Caco-2 (cell line): ENCODE results near the gene ATG7. TPM values are rescaled to one million over a fixed set of nuclear protein-coding genes. Genes with fewer than 3 reads are reported as not detected.

Experiments
- BruUV-seq: library from RNA; stranded (reverse); fragments of 400-500 nt; replicated peaks from 2 replicates; lab custom pipeline; 2021; lab: Mats Ljungman, UMichigan
- CTCF ChIA-PET: fragments of 300-600 bp; sonication (Branson Sonifier 250); formaldehyde crosslinking; loops from one replicate; lab custom pipeline; 2022; ENCODE audit warnings: antibody characterized with exemption; lab: Charles Lee
- POLR2A ChIA-PET: fragments of 300-600 bp; sonication (Branson Sonifier 250); formaldehyde crosslinking; loops from one replicate; lab custom pipeline; 2022; ENCODE audit warnings: antibody characterized with exemption; lab: Charles Lee
- DNase-seq, 2 experiments: peaks; one replicate each; pipeline versions ENCODE4 v3.0.0 to v3.0.0-alpha.2; 2020 to 2022
- H3K27me3 ChIP-seq: replicated peaks from 2 replicates; pipeline ENCODE4 v1.6.0; 2011; ENCODE audit warnings: low read length; ENCODE audit not compliant: control insufficient read depth, insufficient read depth
- H3K36me3 ChIP-seq: 2 replicates; pipeline ENCODE4 v1.5.1; 2011; ENCODE audit warnings: low read length; ENCODE audit not compliant: control insufficient read depth, insufficient read depth
- H3K4me1 ChIP-seq: fragments of 250-450 bp; sonication (Bioruptor Pico); 2 replicates; pipeline ENCODE4 v1.5.1; 2020; ENCODE audit warnings: mild to moderate bottlenecking
- H3K4me3 ChIP-seq: 2 replicates; pipeline ENCODE4 v1.5.1; 2011; ENCODE audit warnings: low read depth, mild to moderate bottlenecking, control low read depth, low read length
- H3K9me3 ChIP-seq: fragments of 250-450 bp; sonication (Bioruptor Pico); 2 replicates; pipeline ENCODE4 v1.5.1; 2020; ENCODE audit warnings: mild to moderate bottlenecking, moderate library complexity
- H3K27ac Mint-ChIP-seq: one replicate; pipeline ENCODE4 v1.8.0; 2022; ENCODE audit warnings: mixed read lengths; ENCODE audit not compliant: unreplicated experiment
- H3K27me3 Mint-ChIP-seq: one replicate; pipeline ENCODE4 v1.8.0; 2022; ENCODE audit warnings: mixed read lengths; ENCODE audit not compliant: insufficient read depth, unreplicated experiment
- H3K36me3 Mint-ChIP-seq: one replicate; pipeline ENCODE4 v1.8.0; 2022; ENCODE audit warnings: mild to moderate bottlenecking, mixed read lengths; ENCODE audit not compliant: insufficient read depth, unreplicated experiment
- H3K4me1 Mint-ChIP-seq: one replicate; pipeline ENCODE4 v1.8.0; 2022; ENCODE audit warnings: low read depth, mixed read lengths; ENCODE audit not compliant: unreplicated experiment
- H3K4me3 Mint-ChIP-seq: one replicate; pipeline ENCODE4 v1.8.0; 2022; ENCODE audit warnings: mild to moderate bottlenecking, moderate library complexity, mixed read lengths; ENCODE audit not compliant: unreplicated experiment
- H3K9me3 Mint-ChIP-seq: one replicate; pipeline ENCODE4 v1.8.0; 2022; ENCODE audit warnings: mixed read lengths; ENCODE audit not compliant: unreplicated experiment
- intact Hi-C: fragments of 100-400 bp; cut with micrococcal nuclease; formaldehyde crosslinking; loops from one replicate; pipeline ENCODE4 v1.10.0; 2022; ENCODE audit not compliant: unreplicated experiment
- total RNA-seq: library from RNA; stranded (reverse); gene quantifications from 2 replicates; pipeline ENCODE4 v1.2.3, GENCODE V29; 2022
- TF ChIP-seq, protein P1 (sequence below), 2 experiments: fragments of 200-600 bp in 1 of 2; IDR thresholded peaks; 1 replicate in 1 of 2; 2 replicates in 1 of 2; pipeline versions ENCODE4 v1.5.1 to v1.8.0; 2011 to 2022; ENCODE audit warnings: antibody characterized with exemption in 1 of 2, control low read depth in 1 of 2, inconsistent platforms in 1 of 2, low read depth in 1 of 2, low read length in 1 of 2, mild to moderate bottlenecking in 1 of 2, moderate library complexity in 1 of 2; ENCODE audit not compliant: insufficient read depth in 1 of 2, severe bottlenecking in 1 of 2, unreplicated experiment in 1 of 2

ATG7 gene
- total RNA-seq, 1 experiment from 2014 or later, result 24.4 TPM

- Mint-ChIP-seq H3K4me1 (no peaks in the 10 kb centered on the region), H3K27me3 (no peaks in the 10 kb centered on the region), H3K9me3 (no peaks in the 10 kb centered on the region), H3K27ac (peak overlapping the region; percentile 58), H3K36me3 (no peaks in the 10 kb centered on the region), H3K4me3 (no peak overlapping the region)
- no peaks in the 10 kb centered on the region for H3K4me1 ChIP-seq
- H3K4me3 ChIP-seq, result no peak overlapping the region
- CTCF ChIA-PET, result interaction anchor here (0.6 kb wide), 1 partner anchor 181 kb away, joined by 4 read pairs; no protein-coding TSS in a partner anchor
- no peaks in the 10 kb centered on the region for H3K9me3 ChIP-seq
- no peak for DNase-seq
- no TSS peak for BruUV-seq
- POLR2A ChIA-PET, result interaction anchor here (0.5 kb wide), 1 partner anchor 15 kb away, joined by 3 read pairs; no protein-coding TSS in a partner anchor
- H3K27me3 ChIP-seq, result no peaks in the 10 kb centered on the region
- TF ChIP-seq, protein P1, sequence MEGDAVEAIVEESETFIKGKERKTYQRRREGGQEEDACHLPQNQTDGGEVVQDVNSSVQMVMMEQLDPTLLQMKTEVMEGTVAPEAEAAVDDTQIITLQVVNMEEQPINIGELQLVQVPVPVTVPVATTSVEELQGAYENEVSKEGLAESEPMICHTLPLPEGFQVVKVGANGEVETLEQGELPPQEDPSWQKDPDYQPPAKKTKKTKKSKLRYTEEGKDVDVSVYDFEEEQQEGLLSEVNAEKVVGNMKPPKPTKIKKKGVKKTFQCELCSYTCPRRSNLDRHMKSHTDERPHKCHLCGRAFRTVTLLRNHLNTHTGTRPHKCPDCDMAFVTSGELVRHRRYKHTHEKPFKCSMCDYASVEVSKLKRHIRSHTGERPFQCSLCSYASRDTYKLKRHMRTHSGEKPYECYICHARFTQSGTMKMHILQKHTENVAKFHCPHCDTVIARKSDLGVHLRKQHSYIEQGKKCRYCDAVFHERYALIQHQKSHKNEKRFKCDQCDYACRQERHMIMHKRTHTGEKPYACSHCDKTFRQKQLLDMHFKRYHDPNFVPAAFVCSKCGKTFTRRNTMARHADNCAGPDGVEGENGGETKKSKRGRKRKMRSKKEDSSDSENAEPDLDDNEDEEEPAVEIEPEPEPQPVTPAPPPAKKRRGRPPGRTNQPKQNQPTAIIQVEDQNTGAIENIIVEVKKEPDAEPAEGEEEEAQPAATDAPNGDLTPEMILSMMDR (IDR thresholded peaks at IDR 0.05; ENCODE audit: insufficient read depth in 1 of 2, low read depth in 1 of 2, low read length in 1 of 2, severe bottlenecking in 1 of 2, unreplicated experiment in 1 of 2), result no peak
- no peaks in the 10 kb centered on the region; the same call in 1 of the 2 replicates for H3K36me3 ChIP-seq
- intact Hi-C loops, result loop anchor here (1.0 to 10.0 kb wide), 2 partner anchors 154 to 265 kb away; no protein-coding TSS in a partner anchor
Measured at GRCh38 chr3:11539218-11539617, 267.0 kb downstream of the ATG7 start.

DNA sequence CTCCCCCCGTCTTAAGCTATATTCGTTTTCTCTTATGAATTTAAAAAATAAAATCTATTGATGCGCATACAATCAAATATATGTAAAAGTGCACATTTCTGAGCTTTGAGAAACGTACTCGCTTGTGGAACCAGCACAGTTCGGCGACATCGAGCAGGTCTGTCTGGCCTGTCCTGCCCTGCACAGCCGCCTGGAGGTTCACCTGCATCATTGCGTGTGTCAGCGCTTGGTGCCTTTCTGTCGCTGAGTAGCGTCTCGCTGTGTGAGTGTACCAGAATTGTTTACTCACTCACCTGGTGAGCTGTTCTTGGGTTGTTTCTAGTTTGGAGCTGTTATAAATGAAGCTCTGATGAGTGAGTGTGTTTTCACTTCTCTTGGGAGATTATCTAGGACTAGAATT is 267.5 kb downstream of the ATG7 start:
- Mint-ChIP-seq H3K4me1 (no peaks in the 10 kb centered on the region), H3K4me3 (no peak overlapping the region), H3K27ac (peak overlapping the region; percentile 58), H3K9me3 (no peaks in the 10 kb centered on the region), H3K27me3 (no peaks in the 10 kb centered on the region), H3K36me3 (no peaks in the 10 kb centered on the region)
- intact Hi-C loops, result loop anchor here (1.0 to 10.0 kb wide), 2 partner anchors 155 to 265 kb away; no protein-coding TSS in a partner anchor
- ChIA-PET POLR2A (no interaction called here), CTCF (interaction anchor here (0.5 to 0.6 kb wide), 2 partner anchors 171 to 180 kb away, joined by 3 to 4 read pairs; no protein-coding TSS in a partner anchor)
- Histone ChIP-seq H3K4me1 (no peaks in the 10 kb centered on the region), H3K36me3 (no peaks in the 10 kb centered on the region; the same call in 1 of the 2 replicates), H3K4me3 (no peak overlapping the region), H3K9me3 (no peaks in the 10 kb centered on the region), H3K27me3 (no peaks in the 10 kb centered on the region)
- TF ChIP-seq, protein P1 (IDR thresholded peaks at IDR 0.05; ENCODE audit: insufficient read depth in 1 of 2, low read depth in 1 of 2, low read length in 1 of 2, severe bottlenecking in 1 of 2, unreplicated experiment in 1 of 2), result peak in 1 of 2 experiments; percentile 19
- BruUV-seq, result no TSS peak
- DNase-seq, result no peak

- H3K4me3 ChIP-seq, result no peak overlapping the region
- ChIA-PET POLR2A (no interaction called here), CTCF (no interaction called here)
- BruUV-seq, result no TSS peak
- Mint-ChIP-seq H3K9me3 (no peaks in the 10 kb centered on the region), H3K27ac (no peak overlapping the region), H3K4me3 (no peak overlapping the region), H3K4me1 (no peaks in the 10 kb centered on the region), H3K27me3 (no peaks in the 10 kb centered on the region), H3K36me3 (peaks cover 6% of the 10 kb centered on the region)
- TF ChIP-seq, protein P1 (IDR thresholded peaks at IDR 0.05; ENCODE audit: insufficient read depth in 1 of 2, low read depth in 1 of 2, low read length in 1 of 2, severe bottlenecking in 1 of 2, unreplicated experiment in 1 of 2), result no peak
- no peak for DNase-seq
- H3K9me3 ChIP-seq, result no peaks in the 10 kb centered on the region
- no peaks in the 10 kb centered on the region for H3K36me3 ChIP-seq
- intact Hi-C loops, result no loop called here
- no peaks in the 10 kb centered on the region for H3K4me1 ChIP-seq
- H3K27me3 ChIP-seq, result no peaks in the 10 kb centered on the region
Measured at GRCh38 chr3:11541321-11542303, 269.4 kb downstream of the ATG7 start.
